Neural cell (in vitro differentiated cells): ENCODE measurements around the gene DGKI. TPM values are rescaled to one million over a fixed set of nuclear protein-coding genes. Genes with fewer than 3 reads are reported as not detected.

Source experiments
- H2AFZ ChIP-seq: fragments of 200-600, 300-800 bp; sonication (generic), shearing (Covaris generic); 2 replicates; pipeline ENCODE4 v1.6.0; 2014; ENCODE audit warnings: low read depth, mild to moderate bottlenecking, antibody characterized with exemption, low read length, moderate library complexity
- H3F3A ChIP-seq: fragments of 200-600 bp; shearing (Covaris generic); 2 replicates; pipeline ENCODE4 v1.6.1; 2016; ENCODE audit warnings: mild to moderate bottlenecking, moderate library complexity, mixed read lengths, antibody characterized with exemption, low read length; ENCODE audit not compliant: insufficient read depth, poor library complexity, severe bottlenecking
- H3K27ac ChIP-seq: fragments of 200-600, 300-800 bp; sonication (generic), shearing (Covaris generic); 2 replicates; pipeline ENCODE4 v1.5.1; 2014; ENCODE audit warnings: mild to moderate bottlenecking, low read length, moderate library complexity
- H3K27me3 ChIP-seq: fragments of 300-800, 200-600 bp; sonication (generic), shearing (Covaris generic); 2 replicates; pipeline ENCODE4 v1.6.0; 2014; ENCODE audit warnings: mild to moderate bottlenecking, low read depth, low read length, moderate library complexity; ENCODE audit not compliant: insufficient read depth
- H3K36me3 ChIP-seq: fragments of 300-800, 200-600 bp; sonication (generic), shearing (Covaris generic); 2 replicates; pipeline ENCODE4 v1.5.1; 2014; ENCODE audit warnings: mild to moderate bottlenecking, antibody characterized with exemption, low read length, moderate library complexity; ENCODE audit not compliant: insufficient read depth
- H3K4me2 ChIP-seq: fragments of 300-800, 200-600 bp; sonication (generic), shearing (Covaris generic); 2 replicates; pipeline ENCODE4 v1.6.0; 2014; ENCODE audit warnings: mild to moderate bottlenecking, low read length
- H3K4me3 ChIP-seq: fragments of 300-800, 200-600 bp; sonication (generic), shearing (Covaris generic); 2 replicates; pipeline ENCODE4 v1.5.1; 2014; ENCODE audit warnings: mild to moderate bottlenecking, low read length, moderate library complexity
- H3K79me2 ChIP-seq: fragments of 200-600 bp; shearing (Covaris generic); replicated peaks from 2 replicates; pipeline ENCODE4 v1.6.0; 2014; ENCODE audit warnings: mild to moderate bottlenecking, low read length, moderate library complexity; ENCODE audit not compliant: insufficient read depth
- H3K9ac ChIP-seq: fragments of 300-800, 200-600 bp; sonication (generic), shearing (Covaris generic); 2 replicates; pipeline ENCODE4 v1.6.1; 2016; ENCODE audit warnings: mild to moderate bottlenecking, low read length, mixed read lengths
- H3K9me2 ChIP-seq: fragments of 200-600 bp; shearing (Covaris generic); 2 replicates; pipeline ENCODE4 v1.6.1; 2016; ENCODE audit warnings: mild to moderate bottlenecking, low read length, mixed read lengths; ENCODE audit not compliant: insufficient read depth
- H3K9me3 ChIP-seq: fragments of 200-600, 300-800 bp; sonication (generic), shearing (Covaris generic); 2 replicates; pipeline ENCODE4 v1.6.1; 2016; ENCODE audit warnings: mild to moderate bottlenecking, mixed run types, low read length, moderate library complexity, mixed read lengths
- H4K20me1 ChIP-seq: fragments of 200-600 bp; shearing (Covaris generic); 2 replicates; pipeline ENCODE4 v1.6.1; 2016; ENCODE audit warnings: mild to moderate bottlenecking, mixed run types; ENCODE audit not compliant: insufficient read depth
- EP300 ChIP-seq: fragments of 450-650 bp; conservative IDR thresholded peaks from 2 replicates; pipeline ENCODE4 v1.6.1; 2014; ENCODE audit warnings: antibody characterized with exemption, mild to moderate bottlenecking, moderate library complexity; ENCODE audit not compliant: poor library complexity, severe bottlenecking
- EZH2 ChIP-seq: fragments of 200-600, 300-800 bp; shearing (Covaris generic), sonication (generic); IDR thresholded peaks from 2 replicates; pipeline ENCODE4 v1.6.1; 2014; ENCODE audit warnings: antibody characterized with exemption, low read length, borderline replicate concordance, mild to moderate bottlenecking; ENCODE audit not compliant: insufficient read depth, poor library complexity, severe bottlenecking
- MXI1 ChIP-seq: fragments of 450-650 bp; conservative IDR thresholded peaks from 2 replicates; pipeline ENCODE4 v1.6.1; 2014; ENCODE audit warnings: antibody characterized with exemption, mild to moderate bottlenecking; ENCODE audit not compliant: poor library complexity, severe bottlenecking
- POLR2AphosphoS5 ChIP-seq: IDR thresholded peaks from 2 replicates; pipeline ENCODE4 v1.6.1; 2012
- RAD21 ChIP-seq: fragments of 450-650 bp; conservative IDR thresholded peaks from 2 replicates; pipeline ENCODE4 v1.6.1; 2014; ENCODE audit warnings: antibody characterized with exemption, mild to moderate bottlenecking, moderate library complexity
- REST ChIP-seq: IDR thresholded peaks from 2 replicates; pipeline ENCODE4 v1.6.1; 2012; ENCODE audit warnings: borderline replicate concordance
- SMC3 ChIP-seq: fragments of 450-650 bp; conservative IDR thresholded peaks from 2 replicates; pipeline ENCODE4 v1.6.1; 2014; ENCODE audit warnings: antibody characterized with exemption, mild to moderate bottlenecking, moderate library complexity; ENCODE audit not compliant: poor library complexity
- TAF1 ChIP-seq: IDR thresholded peaks from 2 replicates; pipeline ENCODE4 v1.6.1; 2012; ENCODE audit warnings: low read depth
- polyA plus RNA-seq: library from polyadenylated mRNA; depleted of rRNA; stranded (reverse); fragments of >200 nt; gene quantifications from 2 replicates; pipeline ENCODE4 v1.2.3, GENCODE V29; 2014
- TF ChIP-seq, protein P1 (sequence below): fragments of 450-650 bp; IDR thresholded peaks from 2 replicates; pipeline ENCODE4 v1.5.1; 2014; ENCODE audit warnings: antibody characterized with exemption, mild to moderate bottlenecking, moderate library complexity; ENCODE audit not compliant: poor library complexity, severe bottlenecking

Gene DGKI
- polyA plus RNA-seq, 1 donor from 2014 or later, result 15.8 TPM

GRCh38 chr7:137634356-137634755, 212.4 kb downstream of the DGKI start:
- Histone ChIP-seq H3K27me3 (no peaks in the 10 kb centered on the region), H4K20me1 (no peaks in the 10 kb centered on the region), H3K27ac (no peak overlapping the region), H3K4me2 (no peak overlapping the region), H3K4me3 (no peak overlapping the region), H3K36me3 (no peaks in the 10 kb centered on the region), H2AFZ (no peak overlapping the region), H3K9me2 (no peaks in the 10 kb centered on the region), H3K9me3 (no peaks in the 10 kb centered on the region), H3K79me2 (no peaks in the 10 kb centered on the region), H3F3A (no peaks in the 10 kb centered on the region), H3K9ac (no peak overlapping the region)
- no peak for TF ChIP-seq MXI1
- TF ChIP-seq POLR2AphosphoS5, result no peak
- no peak for TF ChIP-seq REST
- TF ChIP-seq EP300, result no peak
- TF ChIP-seq EZH2, result no peak
- no peak for TF ChIP-seq TAF1
- TF ChIP-seq, protein P1, sequence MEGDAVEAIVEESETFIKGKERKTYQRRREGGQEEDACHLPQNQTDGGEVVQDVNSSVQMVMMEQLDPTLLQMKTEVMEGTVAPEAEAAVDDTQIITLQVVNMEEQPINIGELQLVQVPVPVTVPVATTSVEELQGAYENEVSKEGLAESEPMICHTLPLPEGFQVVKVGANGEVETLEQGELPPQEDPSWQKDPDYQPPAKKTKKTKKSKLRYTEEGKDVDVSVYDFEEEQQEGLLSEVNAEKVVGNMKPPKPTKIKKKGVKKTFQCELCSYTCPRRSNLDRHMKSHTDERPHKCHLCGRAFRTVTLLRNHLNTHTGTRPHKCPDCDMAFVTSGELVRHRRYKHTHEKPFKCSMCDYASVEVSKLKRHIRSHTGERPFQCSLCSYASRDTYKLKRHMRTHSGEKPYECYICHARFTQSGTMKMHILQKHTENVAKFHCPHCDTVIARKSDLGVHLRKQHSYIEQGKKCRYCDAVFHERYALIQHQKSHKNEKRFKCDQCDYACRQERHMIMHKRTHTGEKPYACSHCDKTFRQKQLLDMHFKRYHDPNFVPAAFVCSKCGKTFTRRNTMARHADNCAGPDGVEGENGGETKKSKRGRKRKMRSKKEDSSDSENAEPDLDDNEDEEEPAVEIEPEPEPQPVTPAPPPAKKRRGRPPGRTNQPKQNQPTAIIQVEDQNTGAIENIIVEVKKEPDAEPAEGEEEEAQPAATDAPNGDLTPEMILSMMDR, result no peak
- TF ChIP-seq RAD21, result no peak
- TF ChIP-seq SMC3, result no peak

- H3F3A ChIP-seq, result no peaks in the 10 kb centered on the region
- no peak overlapping the region for H3K4me3 ChIP-seq
- H3K9me3 ChIP-seq, result no peaks in the 10 kb centered on the region
- no peak overlapping the region for H3K27ac ChIP-seq
- H3K4me2 ChIP-seq, result no peak overlapping the region
- no peaks in the 10 kb centered on the region for H4K20me1 ChIP-seq
- H2AFZ ChIP-seq, result no peak overlapping the region
- no peaks in the 10 kb centered on the region for H3K9me2 ChIP-seq
- TF ChIP-seq EZH2, result no peak
- no peaks in the 10 kb centered on the region for H3K27me3 ChIP-seq
- no peak overlapping the region for H3K9ac ChIP-seq
- no peaks in the 10 kb centered on the region for H3K79me2 ChIP-seq
- no peaks in the 10 kb centered on the region for H3K36me3 ChIP-seq
These were observed 213.6 kb downstream of the DGKI start for GRCh38 chr7:137633133-137633532.

DNA sequence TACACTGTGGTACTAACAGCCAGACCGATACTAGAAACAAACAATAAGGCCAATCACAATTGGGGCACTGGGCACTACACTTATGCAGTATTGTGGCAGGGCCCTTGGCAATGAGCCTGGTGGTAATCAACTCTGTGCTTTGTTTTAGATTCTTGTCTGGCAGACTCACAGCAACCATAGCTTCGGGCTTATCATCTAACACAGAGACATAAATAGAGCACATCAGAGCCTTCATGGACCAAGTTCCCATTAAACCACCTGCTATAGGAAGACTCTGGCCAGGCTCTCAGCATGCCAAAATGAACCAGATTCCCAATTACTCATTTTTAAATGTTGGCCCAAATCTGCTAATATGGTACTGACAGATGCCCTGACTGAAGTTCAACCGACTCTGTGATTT, 218.6 kb downstream of the DGKI start:
- no peak overlapping the region for H3K27ac ChIP-seq
- no peaks in the 10 kb centered on the region for H3F3A ChIP-seq
- H3K9me3 ChIP-seq, result no peaks in the 10 kb centered on the region
- TF ChIP-seq EP300 (no peak), RAD21 (no peak), EZH2 (no peak), POLR2AphosphoS5 (no peak), REST (no peak), MXI1 (no peak), SMC3 (no peak), TAF1 (no peak)
- TF ChIP-seq, protein P1, result no peak
- no peak overlapping the region for H3K9ac ChIP-seq
- no peaks in the 10 kb centered on the region for H4K20me1 ChIP-seq
- H3K36me3 ChIP-seq, result no peaks in the 10 kb centered on the region
- H3K4me3 ChIP-seq, result no peak overlapping the region
- no peak overlapping the region for H2AFZ ChIP-seq
- H3K9me2 ChIP-seq, result no peaks in the 10 kb centered on the region
- H3K27me3 ChIP-seq, result no peaks in the 10 kb centered on the region
- no peak overlapping the region for H3K4me2 ChIP-seq
- H3K79me2 ChIP-seq, result no peaks in the 10 kb centered on the region
